ENCODE measurements around the gene KSR1. TPM values are rescaled to one million over a fixed set of nuclear protein-coding genes. Genes with fewer than 3 reads are reported as not detected.

Gene KSR1
- total and polyA plus RNA-seq, 9 of the 15 experiments (the other 6 are each of a cell fraction or from before 2014, with no cell fraction given): 1.4 to 51.7 (median 18.4) TPM

DNA sequence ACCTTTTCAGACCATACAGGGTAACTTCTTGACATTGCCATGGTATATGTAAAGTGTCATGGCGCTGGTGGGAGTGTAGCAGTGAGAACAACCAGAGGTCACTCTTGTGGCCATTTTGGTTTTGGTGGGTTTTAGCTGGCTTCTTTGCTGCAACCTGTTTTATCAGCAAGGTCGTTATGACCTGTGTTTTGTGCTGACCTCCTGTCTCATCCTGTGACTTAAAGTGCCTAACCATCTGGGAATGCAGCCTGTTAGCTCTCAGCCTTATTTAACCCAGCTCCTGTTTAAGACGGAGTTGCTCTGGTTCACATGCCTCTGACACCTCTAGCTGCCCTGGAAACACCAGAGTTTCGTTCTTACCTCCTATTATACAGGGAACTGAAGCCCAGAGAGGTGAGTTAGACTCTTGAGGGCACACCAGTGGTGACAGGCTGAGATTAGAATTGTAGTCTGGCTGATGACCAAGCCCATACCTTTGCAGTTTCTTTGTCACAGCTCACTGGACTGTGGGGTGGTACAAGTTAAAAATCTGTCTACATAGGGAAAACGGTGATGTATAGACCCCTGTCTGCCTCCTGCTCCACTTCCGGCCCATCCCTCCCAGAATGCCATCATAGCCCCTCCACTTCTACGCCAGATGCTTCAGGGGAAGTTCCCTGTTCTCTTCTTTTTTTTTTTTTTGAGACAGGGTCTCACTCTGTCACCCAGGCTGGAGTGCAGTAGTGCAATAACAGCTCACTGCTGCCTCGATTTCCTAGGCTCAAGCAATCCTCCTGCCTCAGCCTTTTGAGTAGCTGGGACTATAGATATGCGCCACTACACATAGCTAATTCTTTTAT lies 21.0 kb downstream of the KSR1 start (continued):
- TF ChIP-seq, protein P1, sequence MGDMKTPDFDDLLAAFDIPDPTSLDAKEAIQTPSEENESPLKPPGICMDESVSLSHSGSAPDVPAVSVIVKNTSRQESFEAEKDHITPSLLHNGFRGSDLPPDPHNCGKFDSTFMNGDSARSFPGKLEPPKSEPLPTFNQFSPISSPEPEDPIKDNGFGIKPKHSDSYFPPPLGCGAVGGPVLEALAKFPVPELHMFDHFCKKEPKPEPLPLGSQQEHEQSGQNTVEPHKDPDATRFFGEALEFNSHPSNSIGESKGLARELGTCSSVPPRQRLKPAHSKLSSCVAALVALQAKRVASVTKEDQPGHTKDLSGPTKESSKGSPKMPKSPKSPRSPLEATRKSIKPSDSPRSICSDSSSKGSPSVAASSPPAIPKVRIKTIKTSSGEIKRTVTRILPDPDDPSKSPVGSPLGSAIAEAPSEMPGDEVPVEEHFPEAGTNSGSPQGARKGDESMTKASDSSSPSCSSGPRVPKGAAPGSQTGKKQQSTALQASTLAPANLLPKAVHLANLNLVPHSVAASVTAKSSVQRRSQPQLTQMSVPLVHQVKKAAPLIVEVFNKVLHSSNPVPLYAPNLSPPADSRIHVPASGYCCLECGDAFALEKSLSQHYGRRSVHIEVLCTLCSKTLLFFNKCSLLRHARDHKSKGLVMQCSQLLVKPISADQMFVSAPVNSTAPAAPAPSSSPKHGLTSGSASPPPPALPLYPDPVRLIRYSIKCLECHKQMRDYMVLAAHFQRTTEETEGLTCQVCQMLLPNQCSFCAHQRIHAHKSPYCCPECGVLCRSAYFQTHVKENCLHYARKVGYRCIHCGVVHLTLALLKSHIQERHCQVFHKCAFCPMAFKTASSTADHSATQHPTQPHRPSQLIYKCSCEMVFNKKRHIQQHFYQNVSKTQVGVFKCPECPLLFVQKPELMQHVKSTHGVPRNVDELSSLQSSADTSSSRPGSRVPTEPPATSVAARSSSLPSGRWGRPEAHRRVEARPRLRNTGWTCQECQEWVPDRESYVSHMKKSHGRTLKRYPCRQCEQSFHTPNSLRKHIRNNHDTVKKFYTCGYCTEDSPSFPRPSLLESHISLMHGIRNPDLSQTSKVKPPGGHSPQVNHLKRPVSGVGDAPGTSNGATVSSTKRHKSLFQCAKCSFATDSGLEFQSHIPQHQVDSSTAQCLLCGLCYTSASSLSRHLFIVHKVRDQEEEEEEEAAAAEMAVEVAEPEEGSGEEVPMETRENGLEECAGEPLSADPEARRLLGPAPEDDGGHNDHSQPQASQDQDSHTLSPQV (IDR thresholded peaks at IDR 0.05): peak; percentile 33; the same call in 1 of the 2 replicates
- TF ChIP-seq, protein P2, sequence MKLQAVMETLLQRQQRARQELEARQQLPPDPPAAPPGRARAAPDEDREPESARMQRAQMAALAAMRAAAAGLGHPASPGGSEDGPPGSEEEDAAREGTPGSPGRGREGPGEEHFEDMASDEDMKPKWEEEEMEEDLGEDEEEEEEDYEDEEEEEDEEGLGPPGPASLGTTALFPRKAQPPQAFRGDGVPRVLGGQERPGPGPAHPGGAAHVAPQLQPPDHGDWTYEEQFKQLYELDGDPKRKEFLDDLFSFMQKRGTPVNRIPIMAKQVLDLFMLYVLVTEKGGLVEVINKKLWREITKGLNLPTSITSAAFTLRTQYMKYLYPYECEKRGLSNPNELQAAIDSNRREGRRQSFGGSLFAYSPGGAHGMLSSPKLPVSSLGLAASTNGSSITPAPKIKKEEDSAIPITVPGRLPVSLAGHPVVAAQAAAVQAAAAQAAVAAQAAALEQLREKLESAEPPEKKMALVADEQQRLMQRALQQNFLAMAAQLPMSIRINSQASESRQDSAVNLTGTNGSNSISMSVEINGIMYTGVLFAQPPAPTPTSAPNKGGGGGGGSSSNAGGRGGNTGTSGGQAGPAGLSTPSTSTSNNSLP (IDR thresholded peaks at IDR 0.05; ENCODE audit: borderline replicate concordance, low read depth, low read length): no peak
- TF ChIP-seq ESRRA (IDR thresholded peaks at IDR 0.05; ENCODE audit: borderline replicate concordance, low read depth): peak; percentile 56; the same call in 1 of the 2 replicates
- TF ChIP-seq ZNF589 (CRISPR knock-in tag; IDR thresholded peaks at IDR 0.05; ENCODE audit: low read depth): no peak
- peak in 1 of 3 experiments; percentile 78 for TF ChIP-seq YY1 (IDR thresholded peaks at IDR 0.05; ENCODE audit: borderline replicate concordance in 1 of 3, control insufficient read depth in 1 of 3, extremely low read depth in 1 of 3, insufficient read depth in 3 of 3, insufficient read length in 1 of 3, insufficient replicate concordance in 2 of 3, low read depth in 1 of 3, low read length in 2 of 3)
